ENCODE results near the gene PHACTR3.
A peak's percentile ranks its signal among the peaks of the same experiment; 100 is the strongest.
"Not testable (repeated sequence)": the region's sequence is repeated elsewhere in the genome, so short reads cannot be mapped to it uniquely, and the experiment has no call there.

The PHACTR3 gene

DNA sequence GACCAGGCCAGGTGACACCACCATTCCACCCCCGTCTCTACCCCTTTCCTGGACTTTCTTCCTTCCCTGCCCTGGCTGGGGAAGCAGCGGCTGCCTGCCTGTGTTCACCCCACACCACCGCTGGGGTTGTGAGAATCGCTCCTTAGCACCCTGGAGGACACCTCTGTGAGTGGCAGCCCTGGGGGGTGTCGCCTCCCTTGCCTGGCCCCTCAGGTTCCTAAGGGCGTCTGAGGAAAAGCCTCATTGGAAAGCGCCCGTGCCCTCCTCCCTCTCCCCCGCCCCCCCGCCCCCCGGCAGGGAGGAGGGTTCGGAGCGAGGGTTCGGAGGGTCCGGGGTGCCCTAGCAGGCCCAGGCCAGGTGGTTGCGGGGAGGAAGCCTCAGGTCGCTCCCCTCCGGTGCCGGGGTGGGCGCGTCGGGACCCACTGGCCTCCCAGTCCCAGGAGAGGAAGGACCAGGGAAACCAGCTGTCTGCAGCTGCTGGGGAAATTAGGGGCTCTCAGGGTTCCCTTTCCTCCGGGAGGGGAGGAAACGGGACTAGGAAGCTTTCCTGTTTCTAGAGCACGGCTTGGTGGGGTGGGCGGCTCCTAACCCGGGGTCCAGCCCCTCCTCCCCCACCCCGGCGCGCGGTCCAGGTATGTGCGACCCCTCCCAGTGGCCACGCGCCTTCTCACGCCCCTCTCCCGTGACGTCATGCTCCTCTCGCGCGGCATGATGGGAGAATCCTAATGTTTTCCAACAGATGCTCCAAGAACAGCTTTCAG lies at the start of gene PHACTR3:
Gene PHACTR3 (plus strand): TSS at position 760 of the 761 bp plus-strand sequence. CDS start 475 bp downstream, outside the sequence.
- DNase-seq, result peak in 11 of 14 donors; percentile 21 to 70 (median 56)

- DNase-seq, result not testable (repeated sequence)
These were observed 46.4 kb upstream of the PHACTR3 start for GRCh38 chr20:59557733-59558529.

DNA sequence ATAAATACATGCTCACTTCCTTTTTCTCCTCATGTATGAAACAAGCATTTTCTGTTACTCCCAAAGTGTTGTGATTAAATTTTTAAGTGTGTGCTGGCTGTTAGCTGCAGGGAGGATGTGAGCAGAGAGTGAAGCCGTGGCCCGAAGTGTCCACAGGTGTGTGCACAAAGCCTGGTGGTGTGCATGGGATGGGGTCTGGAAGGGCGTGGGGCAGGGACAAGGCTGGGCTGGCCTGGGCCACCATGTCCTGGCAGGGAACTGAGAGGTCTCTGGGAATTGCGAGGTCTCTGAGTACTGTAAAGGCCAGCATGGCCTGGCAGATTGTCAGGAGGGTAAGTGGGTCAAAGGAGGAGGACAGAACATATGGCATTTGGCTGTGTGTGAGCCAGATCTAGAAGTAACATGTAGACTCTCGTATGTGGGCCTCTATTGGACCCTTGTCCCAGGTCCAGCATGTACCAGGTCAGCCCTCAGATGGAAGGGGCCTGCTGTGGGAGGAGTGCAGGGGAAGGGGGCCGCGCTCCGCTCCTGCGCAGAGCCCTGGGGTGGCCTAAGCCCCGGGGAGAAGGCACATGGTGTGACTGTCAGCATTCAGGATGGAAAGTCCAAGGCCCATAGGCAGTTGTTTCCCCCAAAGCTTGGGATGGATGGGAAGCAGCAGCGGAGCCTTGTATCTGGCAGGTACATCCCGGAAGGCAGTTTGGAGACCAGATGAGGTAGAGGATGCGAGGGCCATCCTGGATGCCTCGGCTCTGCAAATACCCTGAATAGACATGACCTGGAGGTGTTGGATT lies 45.1 kb upstream of the PHACTR3 start:
- DNase-seq, result peak in 1 of 14 donors; percentile 83

DNA sequence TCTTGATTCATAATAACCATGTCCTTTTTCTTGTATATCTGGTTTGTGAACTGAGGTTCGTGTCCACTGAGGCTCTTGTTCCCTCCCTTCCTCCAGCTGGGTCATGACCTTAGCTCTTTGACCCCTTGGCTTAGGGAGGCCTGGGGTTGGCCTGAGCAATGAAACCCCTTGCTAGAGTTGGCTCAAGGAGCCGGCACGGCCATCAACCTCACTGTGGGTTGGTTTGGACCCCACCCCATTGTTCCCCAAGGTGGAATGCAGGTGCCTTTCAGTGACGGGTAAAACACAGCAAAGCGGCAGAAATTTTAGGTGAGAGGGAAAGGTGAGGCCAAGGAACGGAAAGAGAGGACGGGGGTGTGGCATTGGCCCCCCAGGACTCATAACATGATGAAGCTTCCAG lies 44.5 kb upstream of the PHACTR3 start:
- no peak for DNase-seq

DNA sequence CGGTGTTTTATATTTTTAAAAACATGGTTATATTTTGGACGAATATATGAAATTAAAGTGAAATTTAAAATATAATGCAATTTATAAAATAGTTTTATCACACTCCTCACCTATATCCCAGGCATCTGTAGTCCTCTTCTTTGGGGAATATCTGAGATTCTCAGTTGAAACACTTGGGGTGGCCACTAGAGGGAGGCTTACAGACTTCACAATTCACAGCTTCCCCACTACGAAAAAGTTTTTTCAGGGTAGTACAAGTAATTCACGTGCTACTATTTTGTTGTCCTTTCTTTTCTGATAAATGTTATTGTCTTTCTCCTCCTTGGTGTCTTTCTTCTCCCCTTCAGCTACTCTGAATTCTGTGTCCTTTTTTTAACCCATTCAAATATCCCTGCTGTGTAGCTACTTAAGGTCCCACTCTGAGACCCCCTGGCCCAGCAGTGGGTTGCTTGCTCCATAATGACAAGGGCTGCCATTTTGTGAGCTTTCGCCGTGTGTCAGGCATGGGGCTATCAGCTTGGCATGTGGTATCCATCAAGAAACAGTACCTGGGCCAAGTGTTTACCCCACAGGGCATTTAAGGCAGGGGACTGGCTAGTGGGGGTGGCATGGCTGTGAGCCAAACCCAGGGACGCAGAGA lies 43.6 kb upstream of the PHACTR3 start:
- peak in 1 of 14 donors; percentile 13 for DNase-seq

DNA sequence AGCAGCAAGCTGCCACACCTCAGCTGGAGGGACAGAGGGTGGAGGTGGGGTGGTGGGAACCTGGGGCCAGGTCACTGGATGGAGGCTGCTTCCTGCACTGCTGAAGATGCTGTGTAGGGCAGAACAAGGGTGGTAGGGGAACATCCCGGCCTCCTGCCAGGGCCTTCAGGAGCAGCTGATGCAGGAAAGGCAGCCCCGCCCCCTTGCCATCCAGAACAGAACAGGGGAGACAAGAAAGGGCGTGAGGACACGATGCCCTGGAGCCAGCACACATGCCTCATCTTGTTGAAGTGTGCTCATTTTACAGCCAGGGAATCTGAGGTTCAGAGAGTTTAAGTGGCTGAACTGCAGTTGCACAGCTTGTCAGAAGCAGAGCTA lies 43.1 kb upstream of the PHACTR3 start:
- DNase-seq, result no peak

DNA sequence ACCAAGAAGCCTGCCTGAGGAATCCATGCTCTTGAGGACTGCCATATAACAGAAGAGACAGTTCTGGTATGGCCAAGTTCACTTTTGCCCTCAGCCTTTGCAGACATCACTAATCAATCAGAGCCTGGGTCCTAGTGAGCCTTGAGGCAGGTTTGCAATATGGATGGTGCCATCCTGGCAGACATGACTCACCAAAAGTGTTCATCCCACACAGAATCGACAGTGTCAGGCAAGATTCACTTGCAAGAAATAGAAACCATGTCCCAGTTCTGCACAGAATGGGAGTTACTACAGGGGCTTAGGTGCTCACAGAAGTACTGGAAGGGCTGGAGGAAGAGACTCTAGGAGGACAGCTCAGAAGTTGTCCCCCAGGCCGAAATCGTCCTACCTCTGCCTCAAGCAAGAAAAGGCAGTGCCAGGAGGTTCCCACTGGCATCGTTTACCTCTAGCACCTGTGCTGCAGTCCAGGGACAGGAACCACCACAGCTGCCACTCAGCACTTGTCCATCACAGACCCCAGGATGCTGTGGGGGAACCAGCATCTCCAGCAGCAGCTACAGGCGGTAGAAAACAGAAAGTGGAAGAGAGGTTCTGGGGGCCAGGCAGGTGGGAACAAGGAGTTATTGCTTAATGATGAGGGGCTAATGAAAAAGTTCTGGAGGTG lies 42.6 kb upstream of the PHACTR3 start:
- DNase-seq, result no peak

DNA sequence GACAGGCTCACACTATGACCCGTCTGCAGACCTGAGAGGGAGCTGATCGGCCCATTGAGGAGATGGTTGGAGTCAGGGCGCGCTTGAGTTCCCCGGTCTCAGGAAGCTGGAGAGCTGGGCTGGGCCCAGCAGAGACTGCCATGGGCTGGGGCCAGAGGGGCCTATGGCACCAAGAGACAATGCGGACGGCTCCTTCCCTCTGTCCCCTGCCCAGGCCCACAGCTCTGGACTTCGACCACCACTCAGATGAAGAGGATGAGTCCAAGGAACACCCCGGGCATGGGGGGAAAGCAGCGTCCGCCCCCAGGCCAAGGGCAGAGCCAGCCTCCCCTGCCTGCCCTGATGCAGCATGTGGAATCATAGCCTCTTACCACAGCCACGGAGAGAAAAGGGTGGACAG lies 40.2 kb upstream of the PHACTR3 start:
- DNase-seq, result no peak

DNA sequence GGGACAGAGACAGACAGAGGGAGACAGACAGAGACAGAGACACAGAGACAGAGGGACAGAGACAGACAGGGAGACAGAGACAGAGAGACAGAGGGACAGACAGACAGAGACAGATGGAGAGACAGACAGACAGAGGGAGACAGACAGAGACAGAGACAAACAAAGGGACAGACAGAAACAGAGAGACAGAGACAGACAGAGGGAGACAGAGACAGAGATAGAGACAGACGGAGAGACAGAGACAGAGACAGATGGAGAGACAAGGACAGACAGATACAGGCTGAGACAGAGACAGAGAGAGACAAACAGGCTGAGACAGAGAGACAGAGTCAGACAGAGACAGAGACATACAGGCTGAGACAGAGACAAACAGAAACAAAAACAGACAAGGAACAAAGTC lies 39.4 kb upstream of the PHACTR3 start:
- DNase-seq, result no peak

DNA sequence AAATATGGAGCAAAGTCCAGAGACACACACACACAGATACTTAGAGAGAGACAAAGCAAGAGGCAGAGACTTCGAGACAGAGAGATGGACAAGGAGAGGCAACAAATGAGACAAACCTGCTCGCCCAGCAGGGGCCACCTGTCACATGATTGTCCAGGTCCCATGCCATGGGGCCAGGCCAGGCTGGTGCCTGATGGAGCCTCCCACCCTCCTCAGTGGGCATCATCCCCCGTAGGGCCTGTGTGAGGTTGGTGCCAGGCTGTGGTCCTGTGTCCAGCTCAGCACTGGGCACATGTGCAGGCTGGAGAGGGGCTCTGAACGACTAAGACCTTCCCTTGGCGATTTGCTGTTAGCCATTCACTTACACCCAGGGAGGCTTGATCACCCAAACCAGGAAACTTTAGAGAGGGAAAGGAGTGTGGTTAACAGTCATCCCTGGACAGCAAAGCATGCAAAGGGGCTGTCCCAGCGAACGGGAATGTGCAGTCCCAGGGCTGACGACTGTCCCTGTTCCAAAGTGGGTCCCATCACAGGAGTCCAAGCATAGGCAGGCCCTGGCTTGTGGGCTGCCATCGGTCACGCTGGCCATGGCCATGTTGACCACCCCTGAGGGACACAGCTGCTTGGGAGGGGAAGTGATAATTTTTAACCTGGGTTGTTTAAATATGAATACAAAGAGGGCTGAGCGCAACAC lies 38.4 kb upstream of the PHACTR3 start:
- DNase-seq, result no peak

DNA sequence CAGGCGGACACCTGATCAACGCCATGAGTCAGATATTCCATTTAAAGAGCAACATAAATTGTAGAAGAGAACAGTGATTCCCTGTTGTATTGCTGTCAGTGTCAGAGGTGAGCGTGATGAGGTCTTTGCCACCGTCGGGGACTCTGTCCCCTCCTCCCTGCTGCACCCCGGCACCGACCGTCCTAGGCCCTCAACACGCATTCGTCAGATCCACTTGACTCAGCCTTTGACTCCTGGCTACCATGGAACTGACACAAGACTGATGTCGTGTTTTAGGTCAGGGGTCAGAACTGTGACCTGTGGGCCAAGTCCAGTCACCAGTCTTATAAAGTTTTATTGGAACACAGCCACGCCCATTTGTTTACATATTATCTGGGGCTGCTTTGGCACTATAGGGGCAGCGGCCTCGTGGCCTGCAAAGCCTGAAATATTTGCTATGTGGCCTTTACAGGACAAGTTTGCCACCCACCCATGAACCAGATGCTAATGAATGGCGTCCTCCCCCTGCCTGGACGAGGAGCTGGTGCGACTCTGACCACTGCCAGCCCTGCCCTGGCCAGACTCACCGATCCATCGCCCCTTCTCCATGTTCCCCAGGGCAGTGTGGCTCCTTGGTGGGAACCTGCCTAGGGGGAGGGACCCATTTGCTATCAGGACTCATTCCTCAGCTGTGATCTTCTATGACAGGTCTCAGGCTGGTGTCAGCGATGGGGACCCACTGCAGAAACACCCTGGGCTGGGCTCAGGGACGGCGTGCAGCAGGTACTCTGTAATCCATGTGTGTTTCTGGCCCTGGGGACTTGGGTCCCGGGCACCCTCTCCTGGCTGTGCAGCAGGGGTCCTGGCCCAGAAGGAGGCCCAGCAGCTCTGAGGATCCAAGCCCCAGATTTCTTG lies 37.5 kb upstream of the PHACTR3 start:
- DNase-seq, result no peak

GRCh38 chr20:59567585-59568508 lies 36.5 kb upstream of the PHACTR3 start:
- DNase-seq, result no peak

GRCh38 chr20:59568509-59569024 lies 35.8 kb upstream of the PHACTR3 start:
- DNase-seq, result no peak

GRCh38 chr20:59569305-59569704 lies 35.0 kb upstream of the PHACTR3 start:
- no peak for DNase-seq

- no peak for DNase-seq
These were observed 33.2 kb upstream of the PHACTR3 start for GRCh38 chr20:59571151-59571550.

DNA sequence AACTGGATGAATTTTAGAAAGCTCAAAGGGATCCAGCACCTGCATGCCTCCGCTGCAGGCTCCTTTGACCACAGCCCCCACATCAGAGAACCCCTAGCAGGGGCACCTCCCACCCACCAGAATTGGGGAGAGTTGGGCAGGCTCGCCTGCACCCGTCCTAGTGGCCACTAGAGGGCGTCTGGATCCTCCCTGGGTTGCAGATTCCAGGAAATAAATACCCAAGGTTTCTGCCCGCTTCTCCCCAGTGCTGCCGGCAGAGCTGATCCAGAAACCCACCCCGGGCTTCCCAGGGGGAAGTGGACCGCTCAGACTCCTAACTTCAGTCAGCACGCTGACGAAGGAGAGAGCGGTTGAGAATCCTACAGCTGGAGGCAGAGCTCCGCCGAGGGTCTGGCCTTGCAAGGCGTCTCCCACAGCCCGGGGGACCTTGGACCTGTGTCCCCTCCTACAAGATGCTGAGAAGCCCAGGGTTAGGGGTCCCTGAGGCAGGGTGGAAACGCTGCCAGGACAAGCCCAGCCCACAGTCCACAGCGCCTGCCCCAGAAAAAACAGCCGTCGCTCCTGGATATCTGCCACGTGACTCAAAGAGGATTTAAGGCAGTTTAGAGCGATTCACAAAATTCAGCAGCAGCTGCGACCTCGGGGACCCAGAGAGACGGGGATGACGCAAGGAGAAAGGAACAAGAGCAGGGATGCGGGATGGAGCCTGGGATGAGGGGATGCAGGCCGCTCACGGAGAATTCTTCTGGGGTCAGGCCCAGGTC lies 32.6 kb upstream of the PHACTR3 start:
- DNase-seq, result peak in 11 of 14 donors; percentile 35 to 76 (median 57)

DNA sequence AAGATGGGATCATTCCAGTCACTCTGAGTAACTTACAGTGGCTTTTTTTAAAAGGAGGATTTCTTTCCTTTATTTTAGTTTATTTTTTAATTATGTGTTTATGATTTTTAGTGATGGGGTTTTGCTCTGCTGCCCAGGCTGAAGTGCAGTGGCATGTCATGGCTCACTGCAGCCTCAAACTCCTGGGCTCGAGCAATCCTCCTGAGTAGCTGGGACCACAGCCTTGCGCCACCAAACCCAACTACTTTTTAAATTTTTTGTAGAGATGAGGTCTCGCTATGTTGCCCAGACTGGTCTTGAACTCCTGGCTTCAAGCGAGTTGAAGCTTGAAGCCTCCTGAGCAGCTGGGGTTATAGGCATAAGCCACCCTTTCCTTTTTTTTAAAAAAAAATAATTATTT lies 31.8 kb upstream of the PHACTR3 start:
- DNase-seq, result no peak

DNA sequence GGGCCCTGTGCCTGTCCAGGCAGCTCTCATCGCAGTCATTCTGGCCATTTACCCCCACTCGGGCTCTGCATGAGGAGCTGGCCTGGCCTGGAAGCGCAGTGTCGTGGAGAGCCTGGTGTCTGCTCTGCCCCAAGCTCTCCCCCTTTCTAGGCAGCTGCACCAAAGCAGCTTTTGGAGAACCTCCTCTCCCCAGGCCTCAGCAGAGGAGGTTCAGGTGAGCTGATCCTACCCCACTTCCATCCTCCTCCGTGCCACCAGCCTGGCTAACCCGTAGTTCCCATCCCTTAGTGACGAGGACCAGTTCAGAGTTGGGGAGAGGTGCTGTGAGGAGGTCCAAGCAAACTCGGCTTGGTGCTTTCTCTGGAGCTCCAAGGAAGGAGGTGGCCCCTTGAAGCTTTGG lies 30.5 kb upstream of the PHACTR3 start:
- DNase-seq, result no peak

All from C1 segment of cervical spinal cord (tissue), 14 donors.